ENCODE results near the gene RAG1. TPM values are rescaled to one million over a fixed set of nuclear protein-coding genes. Genes with fewer than 3 reads are reported as not detected.

The RAG1 gene
- total RNA-seq, 2 experiments from 2014 or later = not detected

DNA sequence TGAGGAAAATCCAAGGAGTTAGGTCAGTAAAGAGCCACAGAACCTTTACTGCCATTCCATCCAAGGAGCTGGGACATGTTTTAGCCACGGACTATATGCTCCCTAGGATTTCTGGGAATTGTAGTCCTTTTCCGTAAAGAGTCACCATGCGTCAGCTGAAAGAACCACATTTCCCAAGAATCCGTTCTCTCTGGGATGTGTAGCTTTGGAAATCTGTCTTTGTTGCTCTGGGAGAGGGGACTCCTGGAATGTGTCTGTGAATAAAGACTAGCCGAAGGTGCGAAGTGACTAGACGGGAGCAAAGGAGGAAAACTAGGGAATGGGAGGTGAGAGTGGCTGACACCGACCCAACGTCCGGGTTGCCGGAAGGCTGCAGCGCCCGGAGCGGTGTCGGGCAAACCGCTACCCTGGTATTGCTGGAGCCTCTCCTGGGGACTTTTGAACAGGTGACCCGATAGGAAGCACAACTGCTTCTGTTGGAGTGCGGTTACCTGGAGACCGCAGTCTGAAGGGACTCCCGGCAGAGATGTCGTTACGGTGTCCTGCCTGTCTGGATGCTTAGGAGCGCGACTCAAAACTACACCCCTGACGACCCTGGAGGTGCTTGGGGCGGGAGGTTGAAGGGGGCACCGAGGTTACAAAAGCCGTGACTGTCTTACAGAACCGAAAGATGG lies 26.6 kb downstream of the RAG1 start, which contains the start of gene IFTAP:
Gene IFTAP, plus strand, starts transcription at position 187 of the 674 bp plus-strand sequence. CDS start 15,602 bp downstream, outside the sequence.
- Histone ChIP-seq H2AFZ (ENCODE audit: low read length) (no peak within 1 kb of the TSS), H3K4me2 (ENCODE audit: low read length) (no peak within 1 kb of the TSS), H3K9me2 (ENCODE audit: insufficient read depth, low read length) (no peaks in the 10 kb centered on the region), H4K20me1 (ENCODE audit: insufficient read depth, low read length) (no peaks in the 10 kb centered on the region), H3K36me3 (ENCODE audit: insufficient read depth, low read length) (no peaks in the 10 kb centered on the region), H3K9me3 (ENCODE audit: low read length) (no peaks in the 10 kb centered on the region), H3K79me2 (ENCODE audit: insufficient read depth, low read depth, low read length) (no peaks in the 10 kb centered on the region), H3K4me1 (ENCODE audit: insufficient read depth, low read length, poor library complexity, severe bottlenecking) (no peaks in the 10 kb centered on the region), H3K27ac (ENCODE audit: low read depth, low read length, poor library complexity, severe bottlenecking) (no peak within 1 kb of the TSS), H3K4me3 (ENCODE audit: low read depth, low read length, poor library complexity, severe bottlenecking) (no peak within 1 kb of the TSS)
- no TSS peak for BruUV-seq (replicated peaks)
- intact Hi-C loops (cut with micrococcal nuclease; ENCODE audit: unreplicated experiment) = no loop called here
- ChIA-PET POLR2A (no interaction called here), CTCF (ENCODE audit: unreplicated experiment) (no interaction called here)
- no peak for DNase-seq (ENCODE audit: low spot score)
- TF ChIP-seq EZH2phosphoT487 (IDR thresholded peaks at IDR 0.05; ENCODE audit: borderline replicate concordance, low read depth, low read length) = no peak
- TF ChIP-seq, protein P1, sequence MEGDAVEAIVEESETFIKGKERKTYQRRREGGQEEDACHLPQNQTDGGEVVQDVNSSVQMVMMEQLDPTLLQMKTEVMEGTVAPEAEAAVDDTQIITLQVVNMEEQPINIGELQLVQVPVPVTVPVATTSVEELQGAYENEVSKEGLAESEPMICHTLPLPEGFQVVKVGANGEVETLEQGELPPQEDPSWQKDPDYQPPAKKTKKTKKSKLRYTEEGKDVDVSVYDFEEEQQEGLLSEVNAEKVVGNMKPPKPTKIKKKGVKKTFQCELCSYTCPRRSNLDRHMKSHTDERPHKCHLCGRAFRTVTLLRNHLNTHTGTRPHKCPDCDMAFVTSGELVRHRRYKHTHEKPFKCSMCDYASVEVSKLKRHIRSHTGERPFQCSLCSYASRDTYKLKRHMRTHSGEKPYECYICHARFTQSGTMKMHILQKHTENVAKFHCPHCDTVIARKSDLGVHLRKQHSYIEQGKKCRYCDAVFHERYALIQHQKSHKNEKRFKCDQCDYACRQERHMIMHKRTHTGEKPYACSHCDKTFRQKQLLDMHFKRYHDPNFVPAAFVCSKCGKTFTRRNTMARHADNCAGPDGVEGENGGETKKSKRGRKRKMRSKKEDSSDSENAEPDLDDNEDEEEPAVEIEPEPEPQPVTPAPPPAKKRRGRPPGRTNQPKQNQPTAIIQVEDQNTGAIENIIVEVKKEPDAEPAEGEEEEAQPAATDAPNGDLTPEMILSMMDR (conservative IDR thresholded peaks at IDR 0.05; ENCODE audit: low read length) = no peak

DNA sequence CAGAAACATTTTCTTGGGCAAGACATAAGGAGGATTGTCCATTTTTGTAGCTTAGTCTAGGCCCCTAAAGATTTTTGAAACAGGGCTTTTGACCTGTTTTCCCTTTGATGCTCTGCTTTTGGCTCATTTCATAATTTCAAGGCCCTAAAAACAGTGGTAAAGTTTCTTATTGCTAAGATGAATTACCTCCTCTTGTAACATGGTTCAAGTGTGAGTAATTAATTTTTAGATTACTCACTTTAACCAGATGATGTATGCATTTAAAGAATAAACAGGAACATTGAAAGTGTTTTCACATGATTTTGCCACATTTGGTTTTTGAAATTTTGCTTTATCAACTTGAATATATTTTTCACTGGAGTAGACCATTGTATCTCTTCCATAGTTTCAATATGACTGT lies 29.1 kb downstream of the RAG1 start:
- H3K4me2 ChIP-seq (ENCODE audit: low read length) = no peak overlapping the region
- DNase-seq (ENCODE audit: low spot score) = no peak
- ChIA-PET CTCF (ENCODE audit: unreplicated experiment) (no interaction called here), POLR2A (interaction anchor here (0.6 kb wide), 1 partner anchor 8 kb away, joined by 4 read pairs; no protein-coding TSS in a partner anchor)
- no TSS peak for BruUV-seq (replicated peaks)
- H3K9me2 ChIP-seq (ENCODE audit: insufficient read depth, low read length) = no peaks in the 10 kb centered on the region
- no peak overlapping the region for H2AFZ ChIP-seq (ENCODE audit: low read length)
- H3K27ac ChIP-seq (ENCODE audit: low read depth, low read length, poor library complexity, severe bottlenecking) = no peak overlapping the region
- H3K4me1 ChIP-seq (ENCODE audit: insufficient read depth, low read length, poor library complexity, severe bottlenecking) = no peaks in the 10 kb centered on the region
- no peaks in the 10 kb centered on the region for H3K79me2 ChIP-seq (ENCODE audit: insufficient read depth, low read depth, low read length)
- H3K4me3 ChIP-seq (ENCODE audit: low read depth, low read length, poor library complexity, severe bottlenecking) = no peak overlapping the region
- no peak for TF ChIP-seq EZH2phosphoT487 (IDR thresholded peaks at IDR 0.05; ENCODE audit: borderline replicate concordance, low read depth, low read length)
- TF ChIP-seq, protein P1 (conservative IDR thresholded peaks at IDR 0.05; ENCODE audit: low read length) = no peak
- no peaks in the 10 kb centered on the region for H3K36me3 ChIP-seq (ENCODE audit: insufficient read depth, low read length)
- no peaks in the 10 kb centered on the region for H4K20me1 ChIP-seq (ENCODE audit: insufficient read depth, low read length)
- no peaks in the 10 kb centered on the region for H3K9me3 ChIP-seq (ENCODE audit: low read length)
- intact Hi-C loops (cut with micrococcal nuclease; ENCODE audit: unreplicated experiment) = no loop called here

DNA sequence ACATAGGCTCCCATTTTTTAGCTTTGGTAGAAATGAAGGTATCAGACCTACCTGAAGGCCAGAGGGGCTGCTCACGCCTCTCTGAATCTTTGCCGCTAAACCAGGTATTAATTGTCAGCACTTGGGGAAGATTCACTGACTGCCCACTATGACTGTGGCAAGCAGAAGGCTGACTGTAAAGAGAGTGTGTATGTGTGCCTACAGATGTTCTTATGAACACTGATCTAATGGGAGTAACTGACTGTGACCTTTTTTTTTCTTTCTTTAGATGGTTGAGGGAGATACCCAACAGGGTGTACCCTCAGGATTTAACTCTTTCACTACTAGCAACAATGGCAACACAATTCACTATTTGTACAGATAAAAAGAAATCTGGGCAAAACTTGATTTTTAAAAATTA lies 30.2 kb downstream of the RAG1 start, which contains the start of gene RAG2:
Gene RAG2, minus strand, starts transcription at position 186 of the 400 bp plus-strand sequence. CDS start 4,068 bp downstream, outside the sequence.
- Histone ChIP-seq H3K27ac (ENCODE audit: low read depth, low read length, poor library complexity, severe bottlenecking) (no peak within 1 kb of the TSS), H3K79me2 (ENCODE audit: insufficient read depth, low read depth, low read length) (no peaks in the 10 kb centered on the region), H2AFZ (ENCODE audit: low read length) (no peak within 1 kb of the TSS), H4K20me1 (ENCODE audit: insufficient read depth, low read length) (no peaks in the 10 kb centered on the region), H3K36me3 (ENCODE audit: insufficient read depth, low read length) (no peaks in the 10 kb centered on the region), H3K4me2 (ENCODE audit: low read length) (no peak within 1 kb of the TSS; the same call in 1 of the 2 replicates), H3K9me3 (ENCODE audit: low read length) (no peaks in the 10 kb centered on the region), H3K4me1 (ENCODE audit: insufficient read depth, low read length, poor library complexity, severe bottlenecking) (no peaks in the 10 kb centered on the region), H3K4me3 (ENCODE audit: low read depth, low read length, poor library complexity, severe bottlenecking) (no peak within 1 kb of the TSS), H3K9me2 (ENCODE audit: insufficient read depth, low read length) (no peaks in the 10 kb centered on the region)
- intact Hi-C loops (cut with micrococcal nuclease; ENCODE audit: unreplicated experiment) = no loop called here
- POLR2A ChIA-PET = no interaction called here
- BruUV-seq (replicated peaks) = no TSS peak
- no peak for TF ChIP-seq EZH2phosphoT487 (IDR thresholded peaks at IDR 0.05; ENCODE audit: borderline replicate concordance, low read depth, low read length)
- TF ChIP-seq, protein P1 (conservative IDR thresholded peaks at IDR 0.05; ENCODE audit: low read length) = no peak
- CTCF ChIA-PET (ENCODE audit: unreplicated experiment) = no interaction called here
- DNase-seq (ENCODE audit: low spot score) = no peak

Data from OCI-LY7 (cell line).